T47D (cell line): ENCODE data around the gene C21orf58.
"Not testable (repeated sequence)": the region's sequence is repeated elsewhere in the genome, so short reads cannot be mapped to it uniquely, and the experiment has no call there.

Source experiments
- DNase-seq, 2 experiments: peaks; one replicate each; pipeline versions ENCODE4 v3.0.0 to v3.0.0-alpha.2; 2011 to 2012; ENCODE audit warnings: low read depth in 1 of 2, low spot score in 1 of 2
- JUND ChIP-seq: IDR thresholded peaks from 2 replicates; pipeline ENCODE4 v1.6.1; 2012; ENCODE audit warnings: low read depth
- in situ Hi-C: cut with HindIII; loops from 2 replicates; pipeline ENCODE4 v1.10.0; 2016; ENCODE audit warnings: low sequenced_read_pairs, low pct_unique_long_range_greater_than_20kb

Gene C21orf58

DNA sequence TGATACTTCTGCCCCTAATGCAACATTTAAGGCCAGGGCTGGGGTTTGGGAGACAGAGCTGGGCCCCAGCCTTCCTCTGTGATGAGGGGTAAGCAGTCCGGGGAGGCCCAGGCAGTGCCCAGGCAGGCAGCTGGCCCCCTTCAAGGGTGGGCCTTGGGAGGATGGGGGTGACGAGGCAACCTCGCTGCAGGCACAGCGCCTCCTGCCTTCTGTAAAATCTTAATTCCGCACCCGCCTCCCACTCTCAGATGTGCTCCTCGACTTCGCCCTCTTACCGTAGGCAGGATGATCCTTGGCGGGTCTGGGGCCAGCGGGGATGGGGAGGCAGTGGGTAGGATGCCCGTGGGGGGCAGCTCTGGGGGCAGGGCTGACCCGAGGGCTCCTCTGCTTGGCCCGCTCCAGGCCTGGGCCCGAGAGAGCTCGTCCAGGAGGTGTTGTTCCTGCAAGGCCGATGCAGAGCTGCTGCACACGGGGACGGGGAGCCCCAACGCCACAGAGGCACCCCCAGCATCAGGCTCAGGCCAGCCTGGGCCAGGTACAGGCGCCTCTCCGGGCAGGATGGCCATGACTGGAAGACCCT is 9.1 kb downstream of the C21orf58 start:
- no peak for DNase-seq
- no peak for TF ChIP-seq JUND
- in situ Hi-C loops, result no loop called here

DNA sequence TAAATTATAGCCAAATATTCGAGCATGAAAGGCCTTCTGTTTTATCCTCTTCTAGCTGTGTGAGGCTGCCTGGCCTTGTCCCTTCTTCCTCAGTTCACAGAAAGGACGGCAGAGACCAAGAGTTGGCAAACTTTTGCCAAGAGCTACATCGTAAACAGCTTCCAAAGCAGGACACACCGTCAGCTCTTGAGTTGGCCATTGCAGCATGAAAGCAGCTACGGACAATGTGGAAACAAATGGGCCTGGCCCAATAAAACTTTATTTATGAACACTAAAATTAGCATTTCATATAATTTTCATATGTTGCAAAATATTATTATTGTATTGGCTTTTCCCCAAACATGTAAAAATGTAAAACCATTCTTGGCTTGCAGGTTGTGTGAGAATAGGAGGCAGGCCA is 10.7 kb downstream of the C21orf58 start:
- in situ Hi-C loops, result no loop called here
- TF ChIP-seq JUND, result no peak

DNA sequence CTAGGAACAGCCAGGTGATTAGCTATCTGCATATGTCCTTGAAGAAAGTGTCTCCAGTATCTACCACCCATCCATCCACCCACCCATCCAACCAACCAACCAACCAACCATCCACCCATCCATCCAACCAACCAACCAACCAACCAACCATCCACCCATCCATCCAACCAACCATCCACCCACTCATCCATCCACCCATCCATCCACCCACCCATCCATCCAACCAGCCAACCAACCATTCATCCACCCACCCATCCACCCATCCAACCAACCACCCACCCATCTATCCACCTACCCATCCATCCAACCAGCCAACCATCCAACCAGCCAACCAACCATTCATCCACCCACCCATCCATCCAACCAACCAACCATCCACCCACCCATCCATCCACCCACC is 12.1 kb downstream of the C21orf58 start:
- no peak for DNase-seq
- in situ Hi-C loops, result no loop called here
- no peak for TF ChIP-seq JUND

More for the DNA sequence above, 10.7 kb downstream of the C21orf58 start:
- DNase-seq, result no peak

DNA sequence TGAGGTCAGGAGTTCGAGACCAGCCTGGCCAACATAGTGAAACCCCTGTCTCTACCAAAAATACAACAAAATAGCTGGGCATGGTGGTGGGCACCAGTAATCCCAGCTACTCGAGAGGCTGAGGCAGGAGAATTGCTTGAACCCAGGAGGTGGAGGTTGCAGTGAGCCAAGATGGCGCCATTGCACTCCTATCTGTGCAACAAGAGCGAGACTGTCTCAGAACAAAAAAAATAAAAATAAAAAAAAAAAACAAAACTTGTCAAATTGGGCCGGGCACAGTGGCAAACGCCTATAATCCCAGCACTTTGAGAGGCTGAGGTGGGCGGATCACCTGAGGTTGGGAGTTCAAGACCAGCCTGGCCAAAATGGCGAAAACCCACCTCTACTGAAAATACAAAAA is 13.4 kb downstream of the C21orf58 start:
- DNase-seq, in situ Hi-C loops: not testable (repeated sequence)

DNA sequence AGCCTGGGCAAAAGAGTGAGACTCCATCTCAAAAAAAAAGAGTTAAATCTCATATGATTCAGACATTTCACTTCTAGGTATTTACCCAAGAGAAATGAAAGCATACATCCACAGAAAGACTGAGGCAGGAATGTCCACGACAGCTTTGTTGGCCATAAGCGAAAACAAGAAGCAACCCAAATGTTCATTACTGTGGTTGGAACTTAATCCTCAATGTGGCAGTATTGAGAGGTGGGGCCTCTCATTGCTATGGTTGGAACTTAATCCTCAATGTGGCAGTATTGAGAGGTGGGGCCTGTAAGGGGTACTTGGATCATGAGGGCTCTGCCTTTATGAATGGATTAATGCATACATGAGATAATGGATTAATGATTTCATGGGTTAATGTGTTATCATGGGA is 15.2 kb downstream of the C21orf58 start:
- no peak for DNase-seq
- TF ChIP-seq JUND, result no peak
- in situ Hi-C loops, result no loop called here

DNA sequence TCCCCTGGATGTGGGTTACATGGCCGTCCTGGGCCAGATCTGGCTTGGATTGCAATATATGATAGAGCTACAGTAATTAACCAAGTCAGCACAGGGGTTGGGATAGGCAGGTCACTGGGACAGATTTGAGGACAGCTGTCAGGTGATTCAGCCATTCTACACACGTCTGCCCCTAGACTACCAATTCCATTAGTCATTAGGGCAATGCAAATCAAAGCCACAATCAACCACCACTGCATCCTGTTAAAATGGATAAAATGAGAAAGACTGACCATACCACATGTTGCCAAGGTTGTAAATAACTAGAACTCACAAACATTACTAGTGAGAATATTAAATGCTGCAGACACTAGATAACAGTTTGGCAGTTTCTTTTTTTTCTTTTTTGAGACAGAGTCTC is 16.0 kb downstream of the C21orf58 start:
- in situ Hi-C loops, result no loop called here
- no peak for TF ChIP-seq JUND
- no peak for DNase-seq

DNA sequence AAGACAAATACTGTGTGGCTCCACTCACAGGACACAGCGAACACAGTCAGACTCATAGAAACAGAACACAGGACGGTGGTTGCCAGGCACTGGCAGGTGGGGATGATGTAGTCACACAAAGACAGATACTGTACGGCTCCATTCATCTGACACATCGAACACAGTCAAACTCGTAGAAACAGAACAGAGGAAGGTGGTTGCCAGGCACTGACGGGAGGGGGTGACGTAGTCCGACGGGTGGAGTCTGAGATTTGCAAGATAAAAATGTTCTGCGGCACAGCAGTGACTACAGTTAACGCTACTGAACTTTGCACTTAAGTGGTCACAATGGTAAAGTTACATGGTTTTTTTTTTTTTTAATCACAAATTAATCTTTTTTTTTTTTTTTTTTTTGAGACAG is 18.7 kb downstream of the C21orf58 start:
- no peak for TF ChIP-seq JUND
- in situ Hi-C loops, result no loop called here
- no peak for DNase-seq

DNA sequence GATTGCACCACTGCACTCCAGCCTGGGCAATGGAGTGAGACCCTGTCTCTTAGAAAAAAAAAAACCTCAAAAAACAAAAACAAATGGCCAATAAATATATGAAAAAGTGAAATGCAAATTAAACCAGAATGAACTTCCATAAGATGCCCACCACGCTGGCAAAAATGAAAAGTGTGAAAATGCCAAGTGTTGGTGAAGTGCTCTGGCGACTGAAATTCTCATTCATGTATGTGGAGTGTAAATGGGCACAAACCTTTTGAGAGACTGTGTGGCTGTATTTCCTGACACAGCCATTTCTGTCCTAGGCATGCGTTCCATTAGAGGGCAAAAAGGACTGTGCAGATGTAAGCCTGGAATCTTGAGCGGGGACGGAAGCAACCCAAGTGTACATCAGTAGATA is 19.2 kb downstream of the C21orf58 start:
- DNase-seq, result no peak
- no peak for TF ChIP-seq JUND
- in situ Hi-C loops, result no loop called here

DNA sequence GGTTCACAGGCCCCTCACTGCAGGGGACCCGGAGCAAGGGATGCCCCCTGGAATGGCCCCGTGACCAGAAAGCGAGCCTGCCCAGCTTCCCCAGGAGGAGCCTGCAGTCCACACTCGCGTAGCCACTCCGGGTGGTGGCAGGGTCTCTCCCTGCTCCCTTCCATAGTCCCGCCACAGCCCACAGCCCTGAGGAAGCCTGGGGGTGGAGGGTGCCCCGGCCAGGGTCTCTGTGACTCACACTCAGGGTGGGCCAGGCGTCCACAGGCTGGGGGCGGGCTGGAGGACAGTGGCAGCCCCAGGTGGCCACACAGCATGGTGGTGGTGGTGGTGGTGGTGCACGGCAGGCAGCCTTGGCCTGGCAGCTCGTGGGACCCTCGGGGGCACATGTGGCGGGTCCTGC is 21.9 kb downstream of the C21orf58 start:
- no peak for DNase-seq
- no peak for TF ChIP-seq JUND
- in situ Hi-C loops, result no loop called here

DNA sequence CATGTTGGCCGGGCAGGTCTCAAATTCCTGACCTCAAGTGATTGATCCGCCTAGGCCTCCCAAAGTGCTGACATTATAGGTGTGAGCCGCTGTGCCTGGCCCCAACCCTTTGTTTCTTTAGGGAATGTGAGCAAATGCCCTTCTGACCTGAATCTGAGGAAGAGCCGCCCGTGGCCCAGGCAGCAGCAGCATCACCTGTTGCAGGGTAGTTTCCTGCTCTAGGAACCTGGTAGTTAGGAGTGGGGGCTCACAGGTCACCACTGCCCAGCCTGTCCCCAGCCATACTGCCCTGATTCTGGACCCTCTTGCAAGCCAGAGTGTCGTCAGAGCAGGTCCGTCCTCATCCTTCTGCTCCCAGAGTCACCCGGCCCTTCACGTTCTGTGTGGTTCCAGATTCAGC is 24.5 kb downstream of the C21orf58 start:
- in situ Hi-C loops, result no loop called here

DNA sequence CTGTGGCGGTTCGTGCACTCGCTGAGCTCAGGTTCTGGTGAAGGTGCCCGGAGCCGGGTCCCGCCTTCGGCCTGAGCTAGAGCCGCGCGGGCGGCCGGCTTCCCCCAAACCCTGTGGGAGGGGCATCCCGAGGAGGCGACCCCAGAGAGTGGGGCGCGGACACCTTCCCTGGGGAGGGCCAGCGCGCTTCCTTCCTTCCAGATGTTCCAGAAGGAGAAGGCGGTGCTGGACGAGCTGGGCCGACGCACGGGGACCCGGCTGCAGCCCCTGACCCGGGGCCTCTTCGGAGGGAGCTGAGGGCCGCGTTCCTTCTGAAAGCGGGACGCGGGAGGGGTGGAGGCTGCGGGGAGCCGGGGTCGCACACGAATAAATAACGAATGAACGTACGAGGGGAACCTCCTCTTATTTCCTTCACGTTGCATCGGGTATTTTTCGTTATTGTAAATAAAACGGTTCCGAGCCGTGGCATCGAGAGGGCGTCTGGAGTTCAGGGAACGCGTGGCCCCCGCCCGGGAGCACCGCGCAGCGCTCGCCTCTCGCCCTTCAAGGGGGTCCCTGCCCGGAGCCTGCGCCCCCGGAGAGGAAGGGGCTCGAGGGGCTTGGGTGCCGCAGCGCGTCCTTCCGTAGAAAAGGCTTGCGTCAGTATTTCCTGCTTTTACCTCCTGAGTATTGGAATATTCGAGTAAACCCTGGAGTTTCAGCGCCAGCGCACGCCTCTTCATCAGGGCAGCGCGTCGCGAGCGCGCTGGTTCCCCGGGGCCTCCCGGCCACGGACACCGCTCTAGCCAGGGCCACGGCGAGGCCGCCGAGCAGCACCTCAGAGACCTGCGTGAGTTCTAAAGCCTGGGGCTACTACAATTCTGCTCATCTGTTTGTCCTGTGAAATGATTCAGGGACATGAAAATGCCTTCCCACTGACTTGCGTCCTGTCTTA is 26.1 kb downstream of the C21orf58 start:
- TF ChIP-seq JUND, result no peak
- in situ Hi-C loops, result no loop called here

More for the DNA sequence above, 24.5 kb downstream of the C21orf58 start:
- no peak for TF ChIP-seq JUND
- DNase-seq, result no peak

DNA sequence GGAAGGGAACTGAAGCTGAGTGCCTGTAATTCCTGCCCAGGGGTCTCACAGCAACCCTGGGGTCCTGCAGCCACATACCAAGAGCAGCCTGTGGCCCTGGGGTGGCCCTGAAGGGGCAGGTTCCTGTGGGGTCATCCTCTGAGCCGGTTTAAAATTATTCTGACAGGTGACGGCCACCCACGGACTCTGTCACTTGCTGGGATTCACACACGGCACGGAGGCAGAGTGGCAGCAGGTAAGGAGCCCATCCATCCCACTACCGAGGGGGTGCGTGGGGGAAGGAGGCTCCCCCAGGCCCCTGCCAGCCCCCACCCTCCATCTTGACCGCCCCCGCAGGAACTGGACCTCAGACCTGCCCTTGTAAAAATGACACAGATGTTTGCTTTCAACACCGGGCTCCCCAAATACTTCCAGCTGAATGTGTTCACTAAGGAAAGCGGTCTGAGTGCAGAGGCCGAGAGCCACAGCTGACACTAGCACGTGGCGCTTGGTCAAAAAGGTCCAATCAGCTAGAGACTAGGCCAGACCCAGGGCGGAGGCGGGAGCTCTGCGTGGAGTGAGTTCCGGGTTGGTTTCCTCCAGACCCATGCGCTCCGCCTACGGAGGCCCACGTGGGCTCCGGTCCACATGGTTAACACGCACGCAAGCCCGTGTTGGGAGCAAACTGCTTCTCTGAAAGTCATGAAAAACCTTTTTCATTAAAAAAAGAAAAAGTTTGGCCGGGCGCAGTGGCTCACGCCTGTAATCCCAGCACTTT is 27.5 kb downstream of the C21orf58 start:
- TF ChIP-seq JUND, result no peak
- in situ Hi-C loops, result no loop called here
- no peak for DNase-seq

More for the DNA sequence above, 26.1 kb downstream of the C21orf58 start:
- no peak for DNase-seq
